NCI-H187 treated with DMSO at 0.1 percent for 48 hours (cell line): Measurements from ENCODE around the gene BMPER.

Experiments
- DNase-seq: peaks from one replicate; lab custom pipeline; 2025; lab: John Stamatoyannopoulos, UW

Gene BMPER

DNA sequence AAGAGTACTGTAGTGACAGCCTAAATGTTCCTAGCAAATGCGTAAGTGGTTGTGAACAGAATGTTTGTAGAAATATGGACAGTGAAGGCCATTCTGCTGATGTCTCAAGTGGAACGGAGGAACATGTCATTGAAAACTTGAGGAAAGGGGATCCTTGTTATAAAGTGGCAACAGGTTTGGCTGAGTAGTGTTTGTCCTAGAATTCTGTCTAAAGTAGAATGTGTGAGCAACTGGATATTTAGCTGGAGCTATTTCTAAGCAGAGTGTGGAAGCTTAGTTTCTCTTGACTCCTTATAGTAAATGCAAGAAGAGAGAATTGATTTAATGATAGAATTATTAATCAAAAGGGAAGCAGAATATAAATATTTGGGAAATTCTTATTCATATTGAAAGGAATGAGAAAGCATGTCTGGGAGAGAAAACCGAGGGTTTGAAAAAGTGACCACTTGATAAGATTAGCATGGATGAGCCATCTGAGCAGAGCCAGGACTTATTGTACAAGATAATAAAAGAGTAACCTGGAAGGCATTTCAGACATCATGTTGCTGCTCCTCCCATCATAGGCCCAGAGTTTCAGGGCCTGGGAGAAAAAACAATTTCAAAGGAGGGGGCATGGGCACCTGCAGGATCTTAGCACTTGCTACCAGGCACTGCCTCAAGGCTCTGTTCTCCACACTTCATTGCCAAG lies 276.1 kb downstream of the BMPER start:
- no peak for DNase-seq

DNA sequence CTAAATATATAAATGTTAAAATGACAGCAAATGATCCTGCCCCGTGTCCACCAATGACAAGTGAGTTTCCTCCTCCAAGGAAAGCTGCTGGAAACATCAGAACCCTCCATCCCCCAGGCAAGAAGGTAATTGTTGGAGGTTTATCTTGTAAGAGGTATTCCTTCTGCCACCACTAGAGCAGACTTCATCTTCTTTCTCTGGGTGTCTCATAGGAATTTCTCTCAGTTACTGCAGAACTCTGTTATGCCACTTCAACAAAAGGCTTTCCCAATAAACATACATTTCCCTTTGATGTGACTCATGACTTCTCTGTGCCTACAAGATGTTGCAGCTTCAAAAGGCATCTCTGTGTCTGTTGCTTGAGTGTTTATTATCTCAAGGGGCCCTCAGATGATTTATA lies 279.1 kb downstream of the BMPER start:
- no peak for DNase-seq

DNA sequence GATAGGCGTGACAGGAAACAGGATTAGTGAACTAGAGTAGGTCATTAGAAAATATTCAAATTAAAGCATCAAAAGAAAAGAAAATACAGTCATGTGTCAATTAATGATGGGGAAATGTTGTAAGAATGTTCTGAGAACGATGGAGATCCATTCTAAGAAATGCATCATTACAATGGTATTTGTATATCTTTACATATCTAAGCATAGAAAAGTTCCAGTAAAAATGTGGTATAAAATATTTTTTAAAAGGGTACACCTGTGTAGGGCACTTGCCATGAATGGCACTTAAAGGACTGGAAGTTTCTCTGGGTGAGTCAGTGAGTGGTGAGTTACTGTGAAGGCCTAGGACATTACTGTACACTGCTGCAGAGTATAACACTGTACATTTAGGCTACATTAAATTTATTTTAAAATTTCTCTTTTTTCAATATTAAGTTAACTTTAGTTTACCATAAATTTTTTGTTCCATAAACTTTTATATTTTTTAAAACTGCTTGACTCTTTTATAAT lies 282.5 kb downstream of the BMPER start:
- DNase-seq: no peak

DNA sequence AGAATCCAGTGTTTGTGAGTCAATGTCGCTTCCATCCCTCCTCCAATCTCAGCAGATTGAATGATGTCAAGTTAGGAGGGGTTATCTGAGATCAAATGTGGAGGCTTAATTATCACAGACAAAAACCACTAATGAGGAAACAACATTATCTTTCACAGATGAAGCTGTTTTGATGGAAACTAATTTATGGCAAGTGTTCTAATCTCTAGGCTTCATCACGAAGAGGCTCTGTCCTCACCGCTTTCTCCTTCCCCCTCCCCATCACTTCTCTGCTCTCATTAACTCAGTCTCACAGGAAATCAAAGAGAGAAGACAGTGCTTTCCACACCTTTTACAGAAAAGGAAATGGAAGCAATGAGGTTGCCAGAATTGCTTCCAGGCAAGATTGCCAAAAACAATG lies 283.7 kb downstream of the BMPER start:
- no peak for DNase-seq

DNA sequence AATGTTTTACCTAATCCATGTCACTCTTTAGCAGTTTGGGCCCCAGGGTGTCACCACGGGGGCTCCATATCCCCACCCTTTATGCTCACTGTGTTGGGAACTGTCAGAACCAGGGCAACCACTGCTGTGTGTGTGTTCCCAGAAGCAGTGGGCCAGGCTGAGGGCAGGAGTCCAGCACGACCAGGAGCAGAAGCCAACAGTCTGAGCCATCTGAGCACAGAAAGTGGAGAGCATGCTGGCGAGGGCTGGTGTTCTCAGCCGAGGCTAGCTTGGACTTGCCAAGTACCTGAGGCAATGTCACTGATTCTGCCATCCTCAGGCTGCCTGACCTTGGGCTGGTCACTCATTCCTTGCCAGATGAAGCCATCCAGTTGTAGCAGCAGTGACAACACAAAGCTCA lies 285.0 kb downstream of the BMPER start:
- no peak for DNase-seq

DNA sequence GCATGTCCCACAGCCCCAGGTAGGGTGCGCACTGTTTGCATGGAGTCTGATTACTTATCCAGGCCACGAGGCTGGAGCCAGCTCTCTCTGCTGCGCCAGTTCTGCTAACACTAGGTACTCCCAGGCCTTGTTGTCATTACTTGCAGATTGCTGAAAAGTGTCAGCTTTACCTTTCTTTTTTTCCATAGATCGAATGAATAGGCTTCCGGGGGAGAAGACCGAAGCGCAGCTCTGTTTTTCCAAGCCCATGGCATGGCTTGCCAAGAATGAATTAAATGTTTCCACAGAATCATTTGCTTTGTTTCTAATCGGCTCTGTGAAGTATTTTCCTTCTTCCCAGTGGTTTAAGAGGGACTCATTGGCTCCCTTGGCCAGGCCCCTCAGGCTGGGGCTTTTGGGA lies 285.8 kb downstream of the BMPER start:
- DNase-seq: no peak

DNA sequence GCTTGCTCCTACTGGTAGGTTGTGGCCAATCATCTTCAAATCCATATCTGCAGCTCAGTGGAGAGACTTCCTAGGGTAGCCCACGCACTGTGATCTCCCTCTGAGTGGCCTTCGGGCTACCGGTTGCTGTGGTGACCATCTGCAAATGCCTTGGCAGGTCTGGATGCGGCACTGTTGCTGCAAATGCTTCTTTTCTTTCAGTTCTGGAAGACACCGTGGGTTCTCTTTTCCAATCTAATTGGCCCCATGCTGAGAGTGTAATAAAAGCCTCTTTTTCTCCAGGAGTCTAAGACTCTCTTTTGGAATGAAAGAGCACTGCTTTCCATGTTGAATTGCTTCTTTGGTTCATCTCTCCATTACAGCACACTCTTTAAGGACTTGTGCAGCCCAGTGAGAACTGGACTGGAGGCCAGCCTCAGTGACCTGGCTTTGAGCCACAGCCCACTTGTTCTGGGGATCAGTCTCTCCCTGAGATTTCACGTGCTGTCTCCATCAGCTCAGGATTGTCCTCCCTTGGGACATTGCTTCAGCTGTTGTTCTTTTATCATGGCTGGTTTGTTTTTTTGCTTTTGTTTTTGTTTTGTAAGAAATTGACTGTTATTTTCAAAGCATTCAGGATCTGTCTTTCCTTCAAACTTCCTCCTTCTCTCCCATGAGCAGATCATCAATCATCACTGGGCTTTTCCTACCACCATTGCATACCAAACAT lies 286.6 kb downstream of the BMPER start:
- DNase-seq: no peak

GRCh38 chr7:34192906-34193305 lies 287.6 kb downstream of the BMPER start:
- no peak for DNase-seq

DNA sequence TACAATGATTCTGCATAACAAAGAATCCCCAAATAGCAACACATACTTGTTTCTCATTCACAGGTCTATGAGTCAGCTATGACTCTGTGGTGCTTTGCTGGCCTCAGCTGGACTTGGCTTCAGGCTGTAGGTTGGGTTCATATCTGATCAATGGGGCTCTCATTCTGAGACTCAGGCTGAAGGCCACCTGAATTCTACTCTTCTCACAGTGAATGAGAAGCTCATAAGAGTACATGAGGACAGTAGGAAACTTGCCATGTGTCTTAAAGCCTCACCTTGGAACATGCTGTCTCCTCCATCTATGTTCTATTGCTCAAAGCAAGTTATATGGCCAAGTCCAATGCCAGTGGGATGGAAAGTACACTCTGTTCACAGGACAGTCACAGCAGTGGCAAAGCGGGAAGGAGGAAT lies 292.9 kb downstream of the BMPER start:
- DNase-seq: no peak
